HG03064 (cell line): Measurements from ENCODE around the gene NAA10.
"Not testable (repeated sequence)": the region's sequence is repeated elsewhere in the genome, so short reads cannot be mapped to it uniquely, and the experiment has no call there.

Experiments used
- ATAC-seq: cut with Tn5 transposase; IDR thresholded peaks from one replicate; pipeline ENCODE4 v1.9.1; 2021; ENCODE audit warnings: low read depth; ENCODE audit not compliant: unreplicated experiment

NAA10 gene

GRCh38 chrX:153934762-153935325 is at the start of gene NAA10:
NAA10 (minus strand) TSS chrX:153935037; CDS start chrX:153934904, 133 bp downstream.
- peak; percentile 90 for ATAC-seq

- no peak for ATAC-seq
Observed at GRCh38 chrX:153983321-153983801, 48.5 kb upstream of the NAA10 start.

- ATAC-seq: no peak
Observed at GRCh38 chrX:153981771-153982533, 47.1 kb upstream of the NAA10 start.

- no peak for ATAC-seq
Observed at GRCh38 chrX:153981231-153981630, 46.4 kb upstream of the NAA10 start.

DNA sequence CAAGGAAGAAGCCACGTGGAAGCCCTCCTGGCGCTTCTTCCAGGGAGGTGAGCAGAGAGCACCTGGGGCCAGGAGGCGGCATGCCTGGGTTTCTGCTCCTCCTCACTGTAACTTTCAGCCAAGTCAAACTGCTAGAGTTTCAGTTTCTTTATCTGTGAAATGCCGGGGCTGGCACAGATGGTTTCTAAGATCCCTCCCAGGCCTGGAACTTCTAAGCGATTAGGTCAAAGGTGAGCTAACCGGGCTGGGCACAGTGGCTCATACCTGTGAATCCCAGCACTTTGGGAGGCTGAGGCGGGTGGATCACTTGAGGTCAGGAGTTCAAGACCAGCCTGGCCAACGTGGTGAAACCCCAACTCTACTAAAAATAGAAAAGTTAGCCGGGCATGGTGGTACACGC is 45.6 kb upstream of the NAA10 start:
- ATAC-seq: not testable (repeated sequence)

DNA sequence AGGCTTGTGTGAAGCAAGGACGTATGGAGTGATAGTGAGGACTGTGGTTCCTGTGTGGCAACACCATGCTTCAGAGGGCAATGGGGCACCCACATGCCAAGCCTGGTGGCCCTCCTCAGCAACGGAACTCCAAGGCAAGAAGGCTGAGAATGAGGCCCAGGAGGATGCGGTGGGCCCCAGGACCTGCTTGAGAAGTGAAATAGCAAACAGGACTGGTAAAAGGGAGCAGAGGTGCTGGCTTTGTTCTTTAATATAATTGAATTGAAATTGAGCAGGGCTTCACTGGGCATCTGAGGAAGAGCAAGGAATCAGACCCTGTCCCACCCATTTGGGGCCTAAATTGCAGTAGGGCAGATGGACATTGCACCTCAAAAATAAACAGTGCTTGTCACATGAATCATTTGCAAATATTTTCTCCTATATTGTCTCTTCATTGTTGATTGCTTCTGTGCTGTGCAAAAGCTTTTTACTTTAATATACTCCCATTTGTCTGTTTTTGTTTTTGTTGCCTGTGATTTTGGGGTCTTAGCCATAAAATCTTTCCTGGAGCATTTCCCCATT is 40.0 kb upstream of the NAA10 start:
- ATAC-seq: no peak

GRCh38 chrX:153974003-153974725 is 39.3 kb upstream of the NAA10 start:
- no peak for ATAC-seq

GRCh38 chrX:153973127-153974002 is 38.5 kb upstream of the NAA10 start:
- no peak for ATAC-seq

GRCh38 chrX:153972368-153973126 is 37.7 kb upstream of the NAA10 start, which contains the start of gene TMEM187:
TMEM187 (plus strand) TSS chrX:153972754; CDS start chrX:153982063, 9,309 bp downstream.
- ATAC-seq: peak; percentile 62

GRCh38 chrX:153971450-153972367 is 36.9 kb upstream of the NAA10 start, which contains the start of gene HCFC1:
HCFC1 (minus strand) TSS chrX:153971818; CDS start chrX:153970840, 978 bp downstream.
- ATAC-seq: peak; percentile 42

DNA sequence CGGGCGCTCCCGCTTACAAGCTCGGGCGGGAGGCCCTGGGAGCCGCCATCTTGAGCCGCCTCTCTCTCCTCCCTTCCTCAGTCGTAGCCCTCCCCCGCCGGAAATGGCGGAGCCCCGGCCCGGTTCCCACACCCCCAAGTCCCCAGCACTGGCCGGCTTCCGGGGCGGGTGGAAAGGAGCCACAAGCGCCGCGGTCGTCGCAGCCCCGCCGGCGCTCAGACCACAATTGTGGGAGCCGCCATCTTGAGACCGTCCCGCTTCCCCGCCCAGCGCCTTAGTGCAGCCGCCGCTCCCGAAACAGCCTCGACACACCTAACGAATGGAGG is 36.2 kb upstream of the NAA10 start:
- ATAC-seq: peak; percentile 43

DNA sequence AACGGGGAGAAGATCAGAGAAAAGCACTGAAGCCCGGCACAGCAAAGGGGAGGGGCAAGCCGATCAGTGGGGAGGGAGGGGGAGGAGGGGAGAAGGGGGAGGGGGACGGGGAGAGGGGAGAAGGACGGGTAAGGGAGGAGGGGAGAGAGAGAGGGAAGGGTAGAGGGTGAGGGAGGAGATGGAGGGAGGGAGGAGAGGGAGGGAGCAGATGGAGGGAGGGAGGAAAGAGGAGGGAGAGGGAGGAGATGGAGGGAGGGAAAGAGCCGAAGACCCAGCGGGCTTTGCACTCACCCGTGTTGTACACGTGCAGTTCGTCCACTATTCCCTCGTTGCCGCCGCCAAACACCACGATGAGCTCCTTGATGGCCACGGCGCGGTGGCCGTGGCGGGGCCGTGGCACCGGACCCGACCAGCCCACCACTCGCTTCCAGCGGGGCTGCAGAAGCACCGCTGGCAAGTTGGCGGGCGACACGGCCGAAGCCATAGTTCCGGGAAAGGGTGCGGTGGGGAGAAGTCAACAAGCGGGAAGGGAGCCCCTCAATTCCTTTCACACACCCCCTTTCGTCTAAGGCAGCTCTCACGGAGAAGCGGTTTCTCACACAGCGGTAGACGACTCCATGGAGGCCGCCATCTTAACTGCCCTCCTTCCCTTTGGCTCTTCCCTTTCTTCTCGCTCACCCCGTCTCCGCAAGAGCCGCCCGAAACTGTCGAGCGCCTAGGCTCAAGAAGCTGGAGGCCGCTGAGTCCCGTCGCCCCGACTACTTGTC is 35.7 kb upstream of the NAA10 start:
- peak; percentile 3 for ATAC-seq

- no peak for ATAC-seq
Observed at GRCh38 chrX:153969904-153970356, 35.1 kb upstream of the NAA10 start.

DNA sequence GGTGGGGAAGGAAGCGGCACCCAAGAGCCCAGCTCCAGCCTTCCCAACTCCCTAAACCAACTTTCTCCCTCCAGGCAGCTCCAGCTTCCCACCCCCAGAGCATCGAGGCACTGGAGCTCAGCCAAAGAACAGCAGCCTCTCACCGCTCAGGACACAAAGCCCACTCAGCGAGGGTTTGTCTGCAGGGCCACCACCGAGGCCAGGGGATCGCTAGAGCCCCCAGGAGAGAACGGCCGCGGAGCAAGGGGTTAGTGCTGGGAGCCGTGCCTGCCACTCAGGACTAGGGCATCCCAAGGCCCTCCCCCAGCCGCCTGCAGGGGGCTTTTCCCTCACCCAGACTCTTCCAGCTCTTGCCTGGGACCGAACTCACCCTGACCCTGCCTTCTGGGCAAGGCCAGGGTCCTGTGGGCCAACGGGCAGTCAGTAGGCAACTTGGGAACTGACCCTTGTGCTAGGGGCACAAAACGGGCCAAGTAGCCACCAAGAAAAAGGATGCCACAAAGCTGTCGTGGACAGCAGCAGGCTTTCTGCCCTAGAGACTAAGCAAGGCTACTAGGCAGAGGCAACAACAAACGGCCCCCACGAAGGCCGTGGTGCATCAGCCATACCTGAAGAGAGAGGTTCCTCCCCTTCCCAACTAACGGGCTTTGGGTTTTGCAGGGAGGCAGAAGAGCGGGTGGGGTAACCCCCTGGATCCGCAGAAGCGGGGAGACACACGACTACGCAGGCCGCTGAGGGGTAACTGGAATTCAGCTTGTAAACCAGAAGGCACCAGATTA is 34.5 kb upstream of the NAA10 start:
- ATAC-seq: no peak

DNA sequence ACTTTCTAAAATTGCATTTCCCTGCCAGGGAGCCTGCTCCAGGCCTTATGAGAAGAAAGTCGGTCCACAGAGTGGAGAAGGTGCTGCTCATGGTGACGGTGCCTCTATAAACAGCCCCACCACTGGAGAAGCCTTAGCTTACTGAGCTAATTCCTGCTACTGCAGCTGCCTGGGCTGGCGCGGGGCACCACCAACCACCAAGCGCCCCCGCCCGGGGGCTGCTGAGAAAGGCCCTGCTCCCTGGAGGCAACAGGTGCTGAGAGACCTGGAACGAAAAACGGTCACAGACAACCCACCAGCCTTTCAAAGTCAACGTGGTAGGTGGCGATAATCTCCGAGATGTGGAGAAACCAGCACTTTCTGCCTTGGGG is 33.9 kb upstream of the NAA10 start:
- no peak for ATAC-seq

- ATAC-seq: no peak
Observed at GRCh38 chrX:153968255-153968654, 33.4 kb upstream of the NAA10 start.
